ENCODE measurements around the gene FBXO28.

DNA sequence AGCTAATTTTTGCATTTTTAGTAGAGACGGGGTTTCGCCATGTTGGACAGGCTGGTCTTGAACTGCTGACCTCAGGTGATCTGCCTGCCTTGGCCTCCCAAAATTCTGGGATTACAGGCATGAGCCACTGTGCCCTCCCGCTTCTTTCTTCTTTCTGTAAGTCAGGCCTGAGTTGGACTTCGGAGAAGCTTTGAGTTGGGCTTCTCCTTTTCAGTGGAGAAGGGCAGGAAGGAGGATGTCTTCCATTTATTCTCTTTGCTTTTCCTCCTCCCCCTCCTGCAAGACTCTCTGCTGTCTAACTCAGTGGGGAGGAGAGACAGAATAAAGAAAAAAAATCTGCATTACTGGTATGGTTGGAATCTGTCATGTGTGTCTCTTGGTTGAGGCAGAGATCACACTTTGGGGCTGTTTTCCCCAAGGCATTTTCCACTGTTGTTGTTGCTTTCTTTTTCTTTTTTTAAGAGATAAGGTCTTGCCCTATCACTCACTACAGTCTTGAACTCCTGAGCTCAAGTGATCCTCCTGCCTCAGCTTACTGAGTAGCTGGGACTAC, 55.9 kb downstream of the FBXO28 start:
- TF ChIP-seq, protein P1, sequence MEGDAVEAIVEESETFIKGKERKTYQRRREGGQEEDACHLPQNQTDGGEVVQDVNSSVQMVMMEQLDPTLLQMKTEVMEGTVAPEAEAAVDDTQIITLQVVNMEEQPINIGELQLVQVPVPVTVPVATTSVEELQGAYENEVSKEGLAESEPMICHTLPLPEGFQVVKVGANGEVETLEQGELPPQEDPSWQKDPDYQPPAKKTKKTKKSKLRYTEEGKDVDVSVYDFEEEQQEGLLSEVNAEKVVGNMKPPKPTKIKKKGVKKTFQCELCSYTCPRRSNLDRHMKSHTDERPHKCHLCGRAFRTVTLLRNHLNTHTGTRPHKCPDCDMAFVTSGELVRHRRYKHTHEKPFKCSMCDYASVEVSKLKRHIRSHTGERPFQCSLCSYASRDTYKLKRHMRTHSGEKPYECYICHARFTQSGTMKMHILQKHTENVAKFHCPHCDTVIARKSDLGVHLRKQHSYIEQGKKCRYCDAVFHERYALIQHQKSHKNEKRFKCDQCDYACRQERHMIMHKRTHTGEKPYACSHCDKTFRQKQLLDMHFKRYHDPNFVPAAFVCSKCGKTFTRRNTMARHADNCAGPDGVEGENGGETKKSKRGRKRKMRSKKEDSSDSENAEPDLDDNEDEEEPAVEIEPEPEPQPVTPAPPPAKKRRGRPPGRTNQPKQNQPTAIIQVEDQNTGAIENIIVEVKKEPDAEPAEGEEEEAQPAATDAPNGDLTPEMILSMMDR (conservative IDR thresholded peaks at IDR 0.05; ENCODE audit: low read depth, low read length): no peak
- TF ChIP-seq EZH2 (IDR thresholded peaks at IDR 0.05; ENCODE audit: borderline replicate concordance, low read depth, low read length, poor library complexity, severe bottlenecking): no peak
